ENCODE results near the gene WASF1.
"Not testable (repeated sequence)": the region's sequence is repeated elsewhere in the genome, so short reads cannot be mapped to it uniquely, and the experiment has no call there.

The WASF1 gene

DNA sequence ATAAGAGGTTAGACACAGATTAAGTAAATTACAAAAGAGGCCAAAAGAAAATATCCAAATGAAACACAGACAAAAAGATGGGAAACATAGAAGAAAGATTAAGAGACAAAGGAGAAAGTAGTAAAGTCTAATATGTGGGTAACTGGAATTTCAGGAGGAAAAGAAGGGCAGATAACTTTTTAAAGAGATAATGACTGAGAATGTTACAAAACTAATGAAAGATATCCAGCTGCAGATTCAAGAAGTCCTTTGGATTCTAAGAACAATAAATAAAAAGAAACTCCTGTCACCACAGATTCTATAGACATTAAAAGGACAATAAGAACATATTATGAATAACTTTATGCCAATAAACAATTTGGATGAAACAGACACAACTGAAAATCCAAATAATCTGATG is 90.1 kb downstream of the WASF1 start:
- DNase-seq (ENCODE audit: low spot score) = no peak

DNA sequence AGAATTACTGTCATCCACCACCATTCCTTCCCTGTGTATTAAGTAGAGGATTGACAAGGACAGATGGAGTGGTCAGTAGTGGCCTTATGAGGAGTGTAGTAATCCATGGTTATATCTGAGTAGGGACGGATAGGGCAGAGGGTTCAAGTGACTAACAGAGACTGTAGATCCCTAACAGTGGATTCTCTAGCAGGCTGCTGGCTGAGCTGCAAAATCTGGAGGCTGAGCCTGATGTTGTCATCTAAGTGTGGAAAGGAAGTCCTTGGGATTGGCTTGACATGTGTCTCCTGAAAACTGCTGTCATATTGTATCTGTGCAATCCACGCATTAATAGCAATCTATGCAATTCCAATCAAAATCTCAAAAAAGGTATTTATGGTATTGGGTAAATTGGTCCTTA is 94.2 kb downstream of the WASF1 start:
- DNase-seq (ENCODE audit: low spot score) = no peak

DNA sequence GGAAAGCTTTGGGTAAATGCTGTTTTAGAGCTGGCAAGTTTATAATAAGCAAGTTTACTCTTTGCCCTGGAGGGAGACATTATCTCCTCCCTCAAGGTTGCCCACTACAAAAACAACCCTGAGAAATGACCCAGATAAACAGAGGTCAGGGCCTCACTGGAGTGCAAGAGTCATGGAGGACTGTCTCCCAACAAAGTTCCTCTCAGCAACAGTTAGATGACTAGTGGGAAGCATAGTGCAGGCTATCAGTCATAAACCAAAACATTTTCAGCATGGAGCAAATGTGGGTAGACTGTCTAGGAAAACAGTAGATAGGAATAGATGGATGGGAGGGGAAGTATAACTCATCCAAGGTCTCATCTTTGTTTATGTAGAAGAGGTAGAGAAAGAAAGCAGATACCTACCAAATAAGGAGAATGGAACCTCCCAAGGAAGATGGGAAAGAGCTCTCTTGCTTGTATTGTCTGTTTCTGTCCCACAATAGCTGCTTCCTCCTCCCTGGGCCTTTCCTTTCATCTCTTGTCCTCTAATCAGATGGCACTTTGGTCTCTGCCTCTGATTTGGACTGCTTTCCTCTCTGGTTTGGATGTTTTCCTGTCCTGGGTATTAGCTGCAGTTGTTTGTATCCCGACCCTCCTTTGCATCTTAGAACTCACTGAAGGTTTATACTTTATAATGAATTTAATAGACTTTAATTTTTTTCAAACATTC is 95.4 kb downstream of the WASF1 start:
- no peak for DNase-seq (ENCODE audit: low spot score)

DNA sequence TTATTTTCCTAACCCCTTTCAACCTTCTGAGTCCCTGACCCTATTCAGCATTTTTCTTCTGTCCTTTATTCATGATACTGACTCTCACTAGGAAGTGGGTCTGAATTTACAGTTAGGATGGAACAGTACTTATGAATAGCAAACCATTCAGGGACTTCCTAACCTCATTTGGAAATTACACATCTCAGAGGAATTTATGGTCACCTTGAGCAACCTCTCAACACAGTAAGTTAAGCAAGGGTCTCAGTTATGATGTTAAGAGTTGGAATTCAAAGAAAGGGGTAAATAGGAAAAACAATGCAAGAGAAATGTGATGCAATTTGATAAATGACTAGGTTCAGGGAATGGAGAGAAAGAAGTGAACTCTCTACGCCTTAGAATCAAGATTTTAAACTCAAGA is 104.1 kb downstream of the WASF1 start:
- no peak for DNase-seq (ENCODE audit: low spot score)

DNA sequence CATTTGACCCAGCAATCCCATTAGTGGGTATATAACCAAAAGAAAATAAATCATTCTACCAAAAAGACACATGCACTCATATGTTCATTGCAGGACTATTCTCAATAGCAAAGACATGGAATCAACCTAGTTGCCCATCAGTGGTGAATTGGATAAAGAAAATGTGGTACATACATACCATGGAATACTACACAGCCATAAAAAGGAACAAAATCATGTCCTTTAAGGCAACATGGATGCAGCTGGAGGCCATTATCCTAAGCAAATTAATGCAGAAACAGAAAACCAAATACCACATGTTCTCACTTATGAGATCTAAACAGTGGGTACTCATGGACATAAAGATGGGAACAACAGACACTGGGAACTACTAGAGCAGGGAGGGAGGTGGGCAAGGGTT is 106.0 kb downstream of the WASF1 start:
- DNase-seq (ENCODE audit: low spot score) = not testable (repeated sequence)

DNA sequence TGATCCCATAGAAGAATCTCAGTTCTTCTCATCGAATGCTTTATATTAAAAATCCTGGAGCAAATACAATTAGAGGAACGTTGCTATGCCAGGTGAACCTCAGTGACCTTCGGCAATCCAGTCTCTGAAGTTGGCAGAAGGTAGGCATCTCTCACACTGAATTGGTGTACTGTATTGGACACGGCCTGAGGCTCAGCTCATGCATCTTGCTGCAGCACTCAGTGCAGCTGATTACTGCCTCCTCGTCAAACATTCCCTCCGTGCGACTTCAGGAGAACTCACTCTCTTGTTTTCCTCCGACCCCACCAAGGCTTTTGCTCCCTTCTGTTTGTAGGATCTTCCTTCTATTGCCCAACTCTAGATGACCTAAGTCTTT is 110.9 kb downstream of the WASF1 start:
- no peak for DNase-seq (ENCODE audit: low spot score)

DNA sequence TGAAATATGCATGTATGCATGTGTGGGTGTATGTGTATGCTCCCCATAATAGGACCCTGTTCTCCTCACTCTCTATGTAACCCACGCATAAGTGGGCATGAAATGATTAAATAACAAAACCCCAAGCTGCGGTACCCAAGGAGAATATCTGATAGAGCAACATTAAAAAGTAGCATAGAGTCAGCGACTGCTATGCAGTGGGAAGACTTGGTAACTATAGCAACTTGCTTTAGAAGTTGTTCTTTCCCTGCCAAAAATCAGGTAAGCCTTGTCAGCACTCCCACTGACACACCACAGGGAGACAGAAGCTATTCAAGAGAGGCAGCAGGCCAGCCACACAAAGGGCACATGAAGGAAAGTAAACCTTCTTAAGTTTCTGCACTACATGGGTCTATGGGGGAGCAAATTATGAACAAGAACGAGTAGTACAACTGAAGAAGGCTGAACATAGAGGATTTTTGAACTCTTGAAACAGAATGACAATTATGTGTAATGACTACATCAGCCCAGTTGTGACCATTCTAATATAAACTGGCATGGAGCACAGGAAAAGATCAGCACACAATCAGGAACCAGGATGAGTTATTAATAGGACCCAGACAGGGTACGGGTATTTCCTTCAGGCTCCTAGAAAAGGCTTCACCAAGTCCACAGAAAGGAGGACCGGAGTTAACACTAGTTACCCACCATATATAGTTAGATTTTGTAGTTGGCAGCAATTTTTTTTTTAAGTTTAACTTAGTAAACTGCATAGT is 111.5 kb downstream of the WASF1 start:
- DNase-seq (ENCODE audit: low spot score) = no peak

DNA sequence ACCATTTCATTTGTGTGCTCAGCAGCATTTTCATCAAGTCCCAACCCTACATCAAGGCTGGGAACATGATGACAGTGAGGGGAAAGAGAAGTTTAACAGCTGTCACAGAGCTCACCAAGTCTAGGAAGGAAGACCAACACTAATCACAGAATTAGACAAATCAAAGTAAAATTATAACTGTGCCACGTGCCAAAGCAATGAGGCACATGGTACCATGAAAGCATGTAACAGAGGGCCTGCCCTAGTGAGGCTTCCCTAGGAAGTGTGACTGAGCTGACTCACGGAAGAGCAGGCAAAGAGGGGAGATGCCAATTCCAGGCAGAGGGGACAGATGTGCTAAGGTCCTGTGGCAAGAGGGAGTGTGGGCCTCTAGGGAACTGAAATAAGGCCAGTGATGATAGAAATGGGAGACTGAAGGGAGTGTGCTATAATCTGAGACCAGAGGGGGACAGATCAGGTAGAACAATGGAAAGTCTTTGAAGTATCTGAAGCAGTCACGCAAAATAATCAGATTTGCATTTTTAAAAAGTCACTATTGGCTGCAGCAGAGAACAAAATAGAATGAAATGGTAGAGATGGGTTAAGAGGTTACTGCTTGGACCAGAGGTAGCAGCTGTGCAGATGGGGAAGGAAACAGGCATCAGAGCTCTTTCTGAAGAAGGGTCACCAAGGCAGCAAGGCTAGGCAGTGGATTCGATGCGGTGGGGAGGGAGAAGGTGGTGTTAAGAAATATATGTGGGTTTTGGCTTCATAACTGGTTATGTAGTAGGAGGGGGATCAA is 114.5 kb downstream of the WASF1 start:
- no peak for DNase-seq (ENCODE audit: low spot score)

DNA sequence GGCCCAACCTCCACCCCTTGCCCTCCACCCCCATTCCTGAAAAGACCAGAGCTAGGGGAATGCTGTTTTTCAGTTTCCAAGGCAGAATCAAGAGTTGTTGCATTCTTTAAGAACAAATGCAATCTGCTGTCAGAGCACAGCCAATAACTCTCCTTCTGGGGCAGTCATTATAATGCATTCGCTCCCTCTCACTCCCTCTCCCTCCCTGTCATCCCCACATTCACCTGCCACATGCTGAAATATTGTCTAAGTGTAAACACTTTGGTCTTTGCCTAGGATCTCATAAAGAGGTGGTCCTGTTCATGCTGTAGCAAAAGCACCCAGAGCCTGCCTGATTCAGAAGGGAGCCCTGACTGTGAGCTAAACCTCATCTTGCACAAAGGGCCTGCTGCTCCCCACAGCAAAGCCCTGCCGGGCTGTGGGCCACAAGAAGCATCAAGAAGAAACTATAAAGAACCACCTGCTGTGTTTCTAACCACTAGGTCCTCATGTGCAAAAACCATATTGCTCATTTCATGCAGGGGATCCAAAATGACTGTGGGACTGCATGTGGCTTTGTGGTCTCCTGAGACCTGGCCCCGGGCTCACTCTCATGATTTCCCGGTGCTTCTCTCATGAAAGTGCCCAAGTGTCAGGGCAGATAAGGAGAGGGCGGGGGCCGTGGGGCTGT is 115.7 kb downstream of the WASF1 start:
- DNase-seq (ENCODE audit: low spot score) = no peak

DNA sequence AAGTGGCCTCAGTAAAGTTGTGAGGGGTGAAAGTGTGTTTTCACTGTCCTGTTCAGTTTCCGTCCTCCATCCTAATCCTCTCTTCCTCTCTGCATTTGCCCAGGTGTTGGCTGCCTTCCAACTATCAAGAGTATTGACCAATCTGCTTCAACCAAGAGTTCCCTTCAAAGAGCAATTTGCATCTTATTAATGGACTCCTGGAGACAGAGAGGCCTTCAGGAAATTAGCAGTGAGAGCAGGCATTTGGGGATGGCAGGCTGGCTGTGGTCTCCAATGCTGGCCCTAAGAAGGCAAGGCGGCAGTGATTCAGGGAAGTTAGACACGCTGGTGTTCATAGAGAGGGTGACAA is 124.1 kb downstream of the WASF1 start:
- no peak for DNase-seq (ENCODE audit: low spot score)

DNA sequence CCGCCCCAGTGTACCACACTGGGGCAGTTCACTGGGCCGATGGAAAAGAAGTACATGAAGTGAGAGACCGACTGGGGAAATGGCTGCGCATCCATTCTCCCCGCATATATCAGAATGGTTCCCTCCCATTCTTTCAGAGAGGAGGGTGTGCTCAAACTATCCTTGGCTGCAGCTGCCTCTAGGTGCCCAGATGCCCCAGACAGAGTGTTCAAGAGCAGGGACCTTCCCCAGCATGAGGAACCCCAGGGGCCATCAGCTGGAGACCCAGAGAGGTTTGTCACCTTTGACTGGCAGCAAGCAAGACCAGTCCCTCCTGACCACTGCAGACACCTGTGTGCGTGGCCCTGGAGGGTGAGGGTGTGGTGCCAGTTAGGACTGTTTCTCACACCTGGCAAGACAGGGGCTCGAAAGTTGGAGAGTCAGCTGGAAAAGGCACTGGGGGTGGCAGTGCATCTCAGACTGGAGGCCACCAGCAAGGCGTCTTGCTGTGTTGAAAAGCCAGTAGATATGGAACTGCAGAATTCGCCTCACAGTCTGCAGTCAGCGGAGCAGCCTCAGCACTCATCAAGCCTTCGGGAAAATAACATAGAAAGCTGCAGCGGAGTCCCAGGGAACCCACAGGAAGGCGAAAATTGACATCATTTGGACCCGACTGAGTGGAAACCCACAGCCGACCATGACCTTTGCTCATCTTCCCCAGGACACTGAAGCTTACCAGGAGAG is 124.6 kb downstream of the WASF1 start:
- DNase-seq (ENCODE audit: low spot score) = no peak

DNA sequence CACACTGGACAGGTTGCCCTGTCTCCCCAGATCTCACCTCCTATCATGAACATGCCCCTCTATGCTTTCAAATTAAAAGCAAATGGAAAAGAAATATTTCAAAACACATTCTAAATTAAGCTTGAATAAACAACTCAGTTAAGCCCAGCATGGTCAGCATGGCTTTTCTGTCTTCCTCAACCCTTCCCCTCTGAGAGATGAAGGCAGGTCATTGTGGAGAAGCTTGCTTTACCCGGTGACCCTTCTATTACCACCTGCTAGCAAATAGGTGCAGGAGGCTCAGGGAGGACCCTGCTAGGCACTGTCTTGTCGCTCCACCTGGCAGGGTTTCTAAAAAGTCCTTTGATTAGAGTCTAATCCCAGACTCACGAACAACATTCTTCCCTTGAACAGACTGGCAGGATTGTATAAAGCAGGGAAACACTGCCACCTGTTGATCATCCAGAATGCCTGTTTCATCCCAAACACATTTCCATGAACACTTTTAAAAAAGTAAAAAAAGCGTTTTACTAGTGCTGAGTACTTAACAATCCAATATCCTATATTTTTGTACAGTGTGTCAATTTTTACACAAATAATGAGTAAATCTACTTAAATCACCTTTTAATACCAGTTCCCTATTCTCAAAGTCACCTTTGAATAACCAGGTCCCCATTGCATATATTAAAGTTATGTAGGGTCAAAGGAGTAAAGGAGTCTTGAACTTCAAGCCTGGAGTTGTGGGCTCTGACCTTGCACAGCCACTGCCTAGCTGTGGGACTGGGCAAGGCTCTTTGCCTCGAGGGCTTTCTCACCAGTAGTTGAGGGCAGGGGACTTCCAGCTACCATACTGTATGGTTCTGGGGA is 125.9 kb downstream of the WASF1 start:
- DNase-seq (ENCODE audit: low spot score) = peak; percentile 21

DNA sequence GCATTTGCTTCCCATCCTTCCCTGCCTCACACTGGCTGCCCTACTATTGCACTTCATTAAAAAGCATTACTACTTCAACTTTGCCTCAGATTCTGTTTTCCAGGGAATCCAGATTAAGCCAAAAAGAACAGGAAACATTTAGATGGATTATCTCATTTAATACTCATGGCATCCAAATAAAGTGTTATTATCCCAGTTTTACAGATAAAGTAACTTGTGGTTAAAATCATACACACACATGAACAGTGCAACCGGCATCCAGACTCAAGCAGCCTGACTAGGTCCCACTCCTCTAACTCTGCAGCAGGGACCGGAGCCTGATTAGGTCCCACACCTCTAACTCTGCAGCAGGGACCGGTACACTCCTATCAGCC is 129.0 kb downstream of the WASF1 start:
- no peak for DNase-seq (ENCODE audit: low spot score)

All from CD4-positive, alpha-beta T cell treated with Interleukin-2 at 100 ng/mL for 4 hours (primary cell).